Caco-2 (cell line): ENCODE data around the gene TAS2R60. TPM values are rescaled to one million over a fixed set of nuclear protein-coding genes. Genes with fewer than 3 reads are reported as not detected.
"Not testable (repeated sequence)": the region's sequence is repeated elsewhere in the genome, so short reads cannot be mapped to it uniquely, and the experiment has no call there.

Experiments
- BruUV-seq: library from RNA; stranded (reverse); fragments of 400-500 nt; replicated peaks from 2 replicates; lab custom pipeline; 2021; lab: Mats Ljungman, UMichigan
- CTCF ChIA-PET: fragments of 300-600 bp; sonication (Branson Sonifier 250); formaldehyde crosslinking; loops from one replicate; lab custom pipeline; 2022; ENCODE audit warnings: antibody characterized with exemption; lab: Charles Lee
- POLR2A ChIA-PET: fragments of 300-600 bp; sonication (Branson Sonifier 250); formaldehyde crosslinking; loops from one replicate; lab custom pipeline; 2022; ENCODE audit warnings: antibody characterized with exemption; lab: Charles Lee
- DNase-seq, 2 experiments: peaks; one replicate each; pipeline versions ENCODE4 v3.0.0 to v3.0.0-alpha.2; 2020 to 2022
- H3K27me3 ChIP-seq: replicated peaks from 2 replicates; pipeline ENCODE4 v1.6.0; 2011; ENCODE audit warnings: low read length; ENCODE audit not compliant: control insufficient read depth, insufficient read depth
- H3K36me3 ChIP-seq: 2 replicates; pipeline ENCODE4 v1.5.1; 2011; ENCODE audit warnings: low read length; ENCODE audit not compliant: control insufficient read depth, insufficient read depth
- H3K4me1 ChIP-seq: fragments of 250-450 bp; sonication (Bioruptor Pico); 2 replicates; pipeline ENCODE4 v1.5.1; 2020; ENCODE audit warnings: mild to moderate bottlenecking
- H3K4me3 ChIP-seq: 2 replicates; pipeline ENCODE4 v1.5.1; 2011; ENCODE audit warnings: low read depth, mild to moderate bottlenecking, control low read depth, low read length
- H3K9me3 ChIP-seq: fragments of 250-450 bp; sonication (Bioruptor Pico); 2 replicates; pipeline ENCODE4 v1.5.1; 2020; ENCODE audit warnings: mild to moderate bottlenecking, moderate library complexity
- H3K27ac Mint-ChIP-seq: one replicate; pipeline ENCODE4 v1.8.0; 2022; ENCODE audit warnings: mixed read lengths; ENCODE audit not compliant: unreplicated experiment
- H3K27me3 Mint-ChIP-seq: one replicate; pipeline ENCODE4 v1.8.0; 2022; ENCODE audit warnings: mixed read lengths; ENCODE audit not compliant: insufficient read depth, unreplicated experiment
- H3K36me3 Mint-ChIP-seq: one replicate; pipeline ENCODE4 v1.8.0; 2022; ENCODE audit warnings: mild to moderate bottlenecking, mixed read lengths; ENCODE audit not compliant: insufficient read depth, unreplicated experiment
- H3K4me1 Mint-ChIP-seq: one replicate; pipeline ENCODE4 v1.8.0; 2022; ENCODE audit warnings: low read depth, mixed read lengths; ENCODE audit not compliant: unreplicated experiment
- H3K4me3 Mint-ChIP-seq: one replicate; pipeline ENCODE4 v1.8.0; 2022; ENCODE audit warnings: mild to moderate bottlenecking, moderate library complexity, mixed read lengths; ENCODE audit not compliant: unreplicated experiment
- H3K9me3 Mint-ChIP-seq: one replicate; pipeline ENCODE4 v1.8.0; 2022; ENCODE audit warnings: mixed read lengths; ENCODE audit not compliant: unreplicated experiment
- intact Hi-C: fragments of 100-400 bp; cut with micrococcal nuclease; formaldehyde crosslinking; loops from one replicate; pipeline ENCODE4 v1.10.0; 2022; ENCODE audit not compliant: unreplicated experiment
- total RNA-seq: library from RNA; stranded (reverse); gene quantifications from 2 replicates; pipeline ENCODE4 v1.2.3, GENCODE V29; 2022
- TF ChIP-seq, protein P1 (sequence below), 2 experiments: fragments of 200-600 bp in 1 of 2; IDR thresholded peaks; 1 replicate in 1 of 2; 2 replicates in 1 of 2; pipeline versions ENCODE4 v1.5.1 to v1.8.0; 2011 to 2022; ENCODE audit warnings: antibody characterized with exemption in 1 of 2, control low read depth in 1 of 2, inconsistent platforms in 1 of 2, low read depth in 1 of 2, low read length in 1 of 2, mild to moderate bottlenecking in 1 of 2, moderate library complexity in 1 of 2; ENCODE audit not compliant: insufficient read depth in 1 of 2, severe bottlenecking in 1 of 2, unreplicated experiment in 1 of 2

TAS2R60 gene
- total RNA-seq, 1 experiment from 2014 or later = not detected

DNA sequence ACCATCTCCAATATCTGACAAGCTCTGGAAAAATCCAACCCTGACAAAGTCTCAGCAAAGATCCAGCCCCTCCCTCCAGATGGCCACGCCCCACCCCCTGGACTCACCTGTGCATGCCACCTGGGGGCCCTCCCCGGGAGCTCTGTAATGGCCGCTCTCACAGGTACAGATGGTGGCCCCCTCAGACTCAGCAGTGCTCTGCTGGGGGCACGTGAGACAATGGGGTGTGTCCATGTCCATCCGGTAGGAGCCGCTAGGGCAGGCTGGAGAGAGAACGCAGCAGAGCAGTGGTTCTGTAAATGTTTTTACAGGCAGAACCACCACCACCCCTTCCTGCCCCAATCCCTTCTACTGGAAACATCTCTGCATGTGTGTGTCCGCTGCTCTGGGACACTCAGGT, 44.1 kb upstream of the TAS2R60 start:
- H3K4me3 ChIP-seq = no peak overlapping the region
- ChIA-PET POLR2A (no interaction called here), CTCF (interaction anchor here (2.0 kb wide), 1 partner anchor 19 kb away, joined by 5 read pairs; no protein-coding TSS in a partner anchor)
- no peaks in the 10 kb centered on the region for H3K9me3 Mint-ChIP-seq
- H3K4me1 ChIP-seq = peaks cover 12% of the 10 kb centered on the region; the same call in 1 of the 2 replicates
- peaks cover 3% of the 10 kb centered on the region for H3K36me3 ChIP-seq
- peaks cover 11% of the 10 kb centered on the region for H3K4me1 Mint-ChIP-seq
- no TSS peak for BruUV-seq
- DNase-seq = no peak
- no peak overlapping the region for H3K27ac Mint-ChIP-seq
- intact Hi-C loops = no loop called here
- H3K4me3 Mint-ChIP-seq = no peak overlapping the region
- H3K36me3 Mint-ChIP-seq = peaks cover 35% of the 10 kb centered on the region
- no peaks in the 10 kb centered on the region for H3K9me3 ChIP-seq
- H3K27me3 Mint-ChIP-seq = no peaks in the 10 kb centered on the region
- no peaks in the 10 kb centered on the region for H3K27me3 ChIP-seq
- TF ChIP-seq, protein P1, sequence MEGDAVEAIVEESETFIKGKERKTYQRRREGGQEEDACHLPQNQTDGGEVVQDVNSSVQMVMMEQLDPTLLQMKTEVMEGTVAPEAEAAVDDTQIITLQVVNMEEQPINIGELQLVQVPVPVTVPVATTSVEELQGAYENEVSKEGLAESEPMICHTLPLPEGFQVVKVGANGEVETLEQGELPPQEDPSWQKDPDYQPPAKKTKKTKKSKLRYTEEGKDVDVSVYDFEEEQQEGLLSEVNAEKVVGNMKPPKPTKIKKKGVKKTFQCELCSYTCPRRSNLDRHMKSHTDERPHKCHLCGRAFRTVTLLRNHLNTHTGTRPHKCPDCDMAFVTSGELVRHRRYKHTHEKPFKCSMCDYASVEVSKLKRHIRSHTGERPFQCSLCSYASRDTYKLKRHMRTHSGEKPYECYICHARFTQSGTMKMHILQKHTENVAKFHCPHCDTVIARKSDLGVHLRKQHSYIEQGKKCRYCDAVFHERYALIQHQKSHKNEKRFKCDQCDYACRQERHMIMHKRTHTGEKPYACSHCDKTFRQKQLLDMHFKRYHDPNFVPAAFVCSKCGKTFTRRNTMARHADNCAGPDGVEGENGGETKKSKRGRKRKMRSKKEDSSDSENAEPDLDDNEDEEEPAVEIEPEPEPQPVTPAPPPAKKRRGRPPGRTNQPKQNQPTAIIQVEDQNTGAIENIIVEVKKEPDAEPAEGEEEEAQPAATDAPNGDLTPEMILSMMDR (IDR thresholded peaks at IDR 0.05; ENCODE audit: insufficient read depth in 1 of 2, low read depth in 1 of 2, low read length in 1 of 2, severe bottlenecking in 1 of 2, unreplicated experiment in 1 of 2) = no peak

DNA sequence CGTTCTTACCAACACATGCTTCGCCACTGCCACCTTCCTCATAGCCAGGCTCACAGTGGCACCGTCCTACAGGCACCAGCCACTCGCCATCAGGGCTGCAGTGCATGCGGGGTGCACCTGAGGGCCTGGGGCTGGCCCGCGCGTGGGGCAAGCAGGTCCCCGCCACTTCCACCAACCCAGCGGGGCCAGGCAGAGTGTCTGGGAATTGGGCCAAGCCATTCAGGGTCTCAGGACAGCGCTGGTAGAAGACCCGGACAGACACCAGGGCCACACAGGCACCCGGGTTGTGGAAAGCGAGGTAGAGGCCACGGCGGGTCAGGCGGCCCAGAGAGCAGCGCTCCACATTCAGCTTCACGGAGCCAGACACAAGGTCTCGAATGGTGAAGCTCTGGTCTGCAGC, 43.6 kb upstream of the TAS2R60 start:
- DNase-seq = no peak
- CTCF ChIA-PET = interaction anchor here (2.0 kb wide), 1 partner anchor 20 kb away, joined by 5 read pairs; no protein-coding TSS in a partner anchor
- H3K4me3 ChIP-seq = no peak overlapping the region
- Mint-ChIP-seq H3K4me1 (peaks cover 11% of the 10 kb centered on the region), H3K27ac (no peak overlapping the region), H3K9me3 (no peaks in the 10 kb centered on the region), H3K36me3 (peaks cover 34% of the 10 kb centered on the region), H3K27me3 (no peaks in the 10 kb centered on the region), H3K4me3 (no peak overlapping the region)
- POLR2A ChIA-PET = no interaction called here
- BruUV-seq = no TSS peak
- peaks cover 12% of the 10 kb centered on the region; the same call in 1 of the 2 replicates for H3K4me1 ChIP-seq
- peaks cover 3% of the 10 kb centered on the region for H3K36me3 ChIP-seq
- H3K27me3 ChIP-seq = no peaks in the 10 kb centered on the region
- no peaks in the 10 kb centered on the region for H3K9me3 ChIP-seq
- TF ChIP-seq, protein P1 (IDR thresholded peaks at IDR 0.05; ENCODE audit: insufficient read depth in 1 of 2, low read depth in 1 of 2, low read length in 1 of 2, severe bottlenecking in 1 of 2, unreplicated experiment in 1 of 2) = no peak
- intact Hi-C loops = no loop called here

DNA sequence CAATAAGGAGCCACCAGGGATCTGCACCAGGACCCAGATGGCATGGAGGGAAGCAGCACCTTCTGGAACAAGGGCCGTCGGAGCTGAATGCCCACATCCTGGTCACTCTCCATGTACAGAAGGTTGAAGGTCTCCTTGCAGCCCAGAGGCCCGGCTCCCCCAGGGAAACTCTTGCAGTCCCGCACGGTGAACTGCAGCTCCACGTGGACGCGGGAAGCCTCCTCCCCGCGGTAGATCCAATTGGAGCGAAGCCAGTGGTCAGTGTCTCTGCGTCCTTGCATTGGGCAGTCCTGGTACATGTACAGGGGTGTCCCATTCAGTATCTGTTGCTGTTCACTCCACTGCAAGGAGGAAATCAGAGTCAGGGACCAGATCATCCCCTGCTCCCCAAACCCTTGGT, 42.0 kb upstream of the TAS2R60 start:
- TF ChIP-seq, protein P1 (IDR thresholded peaks at IDR 0.05; ENCODE audit: insufficient read depth in 1 of 2, low read depth in 1 of 2, low read length in 1 of 2, severe bottlenecking in 1 of 2, unreplicated experiment in 1 of 2) = no peak
- BruUV-seq = no TSS peak
- CTCF ChIA-PET = interaction anchor here (1.5 kb wide), 1 partner anchor 13 kb away, joined by 3 read pairs; no protein-coding TSS in a partner anchor
- H3K27me3 Mint-ChIP-seq = no peaks in the 10 kb centered on the region
- Histone ChIP-seq H3K27me3 (no peaks in the 10 kb centered on the region), H3K36me3 (peaks cover 5% of the 10 kb centered on the region), H3K4me1 (peaks cover 3% of the 10 kb centered on the region; the same call in 1 of the 2 replicates), H3K4me3 (no peak overlapping the region), H3K9me3 (no peaks in the 10 kb centered on the region)
- intact Hi-C loops = no loop called here
- peaks cover 15% of the 10 kb centered on the region for H3K4me1 Mint-ChIP-seq
- POLR2A ChIA-PET = no interaction called here
- DNase-seq = no peak
- H3K27ac Mint-ChIP-seq = no peak overlapping the region
- no peak overlapping the region for H3K4me3 Mint-ChIP-seq
- no peaks in the 10 kb centered on the region for H3K9me3 Mint-ChIP-seq
- H3K36me3 Mint-ChIP-seq = peaks cover 27% of the 10 kb centered on the region

GRCh38 chr7:143402233-143402632, 41.0 kb upstream of the TAS2R60 start:
- Mint-ChIP-seq H3K4me1 (peaks cover 15% of the 10 kb centered on the region), H3K36me3 (peaks cover 21% of the 10 kb centered on the region)
- H3K9me3 ChIP-seq, DNase-seq, H3K27me3 ChIP-seq, H3K4me3 ChIP-seq, BruUV-seq, H3K9me3 Mint-ChIP-seq, H3K27me3 Mint-ChIP-seq, H3K4me3 Mint-ChIP-seq, H3K27ac Mint-ChIP-seq, intact Hi-C loops, H3K36me3 ChIP-seq, H3K4me1 ChIP-seq, POLR2A ChIA-PET: not testable (repeated sequence)
- CTCF ChIA-PET = interaction anchor here (1.5 kb wide), 1 partner anchor 14 kb away, joined by 3 read pairs; no protein-coding TSS in a partner anchor
